Measurements from ENCODE around the gene EXPH5.

DNA sequence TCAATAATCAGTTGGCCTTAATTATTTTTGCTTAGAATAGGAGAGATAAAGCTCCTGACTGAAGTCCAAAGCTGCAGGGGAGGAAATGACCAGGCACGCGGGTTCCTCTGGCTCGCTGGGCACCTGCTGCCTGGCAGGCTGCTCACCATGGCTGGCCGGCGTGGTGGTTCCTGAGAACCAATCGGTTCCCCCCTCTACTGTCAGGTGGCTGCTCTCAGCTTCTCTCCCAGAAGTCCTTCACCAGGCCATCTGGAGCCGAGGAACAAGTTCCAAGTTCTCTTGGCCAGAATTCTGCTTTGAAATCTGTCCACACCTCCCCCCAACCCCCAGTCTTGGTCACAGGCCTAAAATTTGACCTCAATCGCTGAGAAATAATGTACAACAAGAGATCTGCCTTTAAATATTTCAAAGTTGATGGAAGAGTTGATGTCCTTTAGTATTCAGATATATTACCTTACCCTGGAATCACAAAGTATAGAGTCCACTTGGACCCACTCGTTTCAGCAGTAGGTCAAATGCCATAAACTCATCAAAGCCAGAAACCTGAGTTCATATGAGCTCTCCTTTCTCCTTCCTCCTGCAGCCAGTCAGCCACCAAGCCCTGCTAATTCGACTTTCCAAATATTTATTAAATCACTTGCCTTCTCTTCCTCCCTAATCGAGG lies 25.2 kb downstream of the EXPH5 start:
- TF ChIP-seq, protein P1, sequence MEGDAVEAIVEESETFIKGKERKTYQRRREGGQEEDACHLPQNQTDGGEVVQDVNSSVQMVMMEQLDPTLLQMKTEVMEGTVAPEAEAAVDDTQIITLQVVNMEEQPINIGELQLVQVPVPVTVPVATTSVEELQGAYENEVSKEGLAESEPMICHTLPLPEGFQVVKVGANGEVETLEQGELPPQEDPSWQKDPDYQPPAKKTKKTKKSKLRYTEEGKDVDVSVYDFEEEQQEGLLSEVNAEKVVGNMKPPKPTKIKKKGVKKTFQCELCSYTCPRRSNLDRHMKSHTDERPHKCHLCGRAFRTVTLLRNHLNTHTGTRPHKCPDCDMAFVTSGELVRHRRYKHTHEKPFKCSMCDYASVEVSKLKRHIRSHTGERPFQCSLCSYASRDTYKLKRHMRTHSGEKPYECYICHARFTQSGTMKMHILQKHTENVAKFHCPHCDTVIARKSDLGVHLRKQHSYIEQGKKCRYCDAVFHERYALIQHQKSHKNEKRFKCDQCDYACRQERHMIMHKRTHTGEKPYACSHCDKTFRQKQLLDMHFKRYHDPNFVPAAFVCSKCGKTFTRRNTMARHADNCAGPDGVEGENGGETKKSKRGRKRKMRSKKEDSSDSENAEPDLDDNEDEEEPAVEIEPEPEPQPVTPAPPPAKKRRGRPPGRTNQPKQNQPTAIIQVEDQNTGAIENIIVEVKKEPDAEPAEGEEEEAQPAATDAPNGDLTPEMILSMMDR (conservative IDR thresholded peaks at IDR 0.05 in 1 of 2, IDR thresholded peaks at IDR 0.05 in 1 of 2; ENCODE audit: extremely low read depth in 1 of 2, insufficient read depth in 1 of 2, low read depth in 1 of 2, low read length in 2 of 2): no peak
- TF ChIP-seq EZH2 (IDR thresholded peaks at IDR 0.05; ENCODE audit: borderline replicate concordance, low read length): no peak

All from mammary epithelial cell (primary cell).